CD4-positive, alpha-beta T cell treated with Interleukin-6 at 100 ng/mL for 8 hours (primary cell): ENCODE results near the gene ZFP36L1.
A peak's percentile ranks its signal among the peaks of the same experiment; 100 is the strongest.
"Not testable (repeated sequence)": the region's sequence is repeated elsewhere in the genome, so short reads cannot be mapped to it uniquely, and the experiment has no call there.

ENCODE experiments used
- DNase-seq: peaks from one replicate; pipeline ENCODE4 v3.0.0-alpha.2; 2020; ENCODE audit warnings: mixed read lengths, low spot score

ZFP36L1 gene

GRCh38 chr14:68784226-68784910 is 8.5 kb downstream of the ZFP36L1 start:
- DNase-seq: no peak

- no peak for DNase-seq
Observed at GRCh38 chr14:68783408-68784225, 9.2 kb downstream of the ZFP36L1 start.

- DNase-seq: peak; percentile 79
Observed at GRCh38 chr14:68782091-68782981, 10.5 kb downstream of the ZFP36L1 start.

GRCh38 chr14:68781161-68782021 is 11.5 kb downstream of the ZFP36L1 start:
- DNase-seq: peak; percentile 82

- DNase-seq: peak; percentile 52
Observed at GRCh38 chr14:68780358-68781160, 12.3 kb downstream of the ZFP36L1 start.

- peak; percentile 80 for DNase-seq
Observed at GRCh38 chr14:68779761-68780323, 13.0 kb downstream of the ZFP36L1 start.

GRCh38 chr14:68777644-68778043 is 15.2 kb downstream of the ZFP36L1 start:
- no peak for DNase-seq

GRCh38 chr14:68775614-68776126 is 17.2 kb downstream of the ZFP36L1 start:
- DNase-seq: no peak

- no peak for DNase-seq
Observed at GRCh38 chr14:68774771-68775613, 17.9 kb downstream of the ZFP36L1 start.

GRCh38 chr14:68772761-68773381 is 20.0 kb downstream of the ZFP36L1 start:
- no peak for DNase-seq

GRCh38 chr14:68771631-68772030 is 21.2 kb downstream of the ZFP36L1 start:
- DNase-seq: no peak

- DNase-seq: no peak
Observed at GRCh38 chr14:68770553-68771286, 22.1 kb downstream of the ZFP36L1 start.

GRCh38 chr14:68770051-68770450 is 22.8 kb downstream of the ZFP36L1 start:
- DNase-seq: no peak

GRCh38 chr14:68768316-68768715 is 24.6 kb downstream of the ZFP36L1 start:
- DNase-seq: no peak

GRCh38 chr14:68767248-68767645 is 25.6 kb downstream of the ZFP36L1 start:
- no peak for DNase-seq

GRCh38 chr14:68766299-68767247 is 26.3 kb downstream of the ZFP36L1 start:
- no peak for DNase-seq

GRCh38 chr14:68763843-68764242 is 29.0 kb downstream of the ZFP36L1 start:
- not testable (repeated sequence) for DNase-seq
